Sigmoid colon (tissue), 4 donors: ENCODE results near the gene LRP1B.

ENCODE experiments used
- CTCF ChIP-seq, 4 experiments: fragments of 450-650 bp in 3 of 4; fragments of 200-600 bp in 1 of 4; IDR thresholded peaks; one replicate each; pipeline ENCODE4 v1.5.1; 2016 to 2019; ENCODE audit warnings: antibody characterized with exemption in 4 of 4, mild to moderate bottlenecking in 3 of 4, moderate library complexity in 2 of 4
- POLR2A ChIP-seq, 2 donors: fragments of 450-650 bp; IDR thresholded peaks; one replicate each; pipeline ENCODE4 v1.6.1; 2016; ENCODE audit warnings: antibody characterized with exemption in 2 of 2, mild to moderate bottlenecking in 2 of 2, moderate library complexity in 2 of 2
- POLR2AphosphoS5 ChIP-seq, 4 donors: sonication (generic); formaldehyde crosslinking; IDR thresholded peaks; one replicate each; pipeline ENCODE4 v1.6.1; 2017; ENCODE audit warnings: antibody characterized with exemption in 4 of 4

GRCh38 chr2:140947236-140947635, 1183.6 kb downstream of the LRP1B start:
- TF ChIP-seq POLR2A (IDR thresholded peaks at IDR 0.05), result no peak
- no peak for TF ChIP-seq CTCF (IDR thresholded peaks at IDR 0.05)
- no peak for TF ChIP-seq POLR2AphosphoS5 (IDR thresholded peaks at IDR 0.05)
